Activated CD8-positive, alpha-beta T cell treated with anti-CD3 and anti-CD28 coated beads, Interleukin-2, amount 10 ng/mL, durations not matched to agents 7 days and 5 days (primary cell): ENCODE data around the gene LYZL2. TPM values are rescaled to one million over a fixed set of nuclear protein-coding genes. Genes with fewer than 3 reads are reported as not detected.
"Not testable (repeated sequence)": the region's sequence is repeated elsewhere in the genome, so short reads cannot be mapped to it uniquely, and the experiment has no call there.

Source experiments
- ATAC-seq: fragments of 150-1000 bp; cut with Tn5 transposase; one replicate; pipeline ENCODE4 v1.10.0; 2021; ENCODE audit warnings: moderate library complexity
- CTCF ChIA-PET: fragments of 350-600 bp; sonication (Branson Sonifier 250); formaldehyde crosslinking; loops from one replicate; lab custom pipeline; 2021; ENCODE audit warnings: antibody characterized with exemption; lab: Charles Lee
- POLR2A ChIA-PET: fragments of 350-600 bp; sonication (Branson Sonifier 250); formaldehyde crosslinking; loops from one replicate; lab custom pipeline; 2021; ENCODE audit warnings: antibody characterized with exemption; lab: Charles Lee
- DNase-seq: peaks from one replicate; pipeline ENCODE4 v3.0.0-alpha.2; 2020
- H3K27ac Mint-ChIP-seq: one replicate; pipeline ENCODE4 v1.8.0; 2021; ENCODE audit warnings: mild to moderate bottlenecking, mixed read lengths
- H3K27me3 Mint-ChIP-seq: one replicate; pipeline ENCODE4 v1.8.0; 2021; ENCODE audit warnings: low read depth, mixed read lengths
- H3K36me3 Mint-ChIP-seq: one replicate; pipeline ENCODE4 v1.8.0; 2021; ENCODE audit warnings: low read depth, mixed read lengths
- H3K4me1 Mint-ChIP-seq: one replicate; pipeline ENCODE4 v1.8.0; 2021; ENCODE audit warnings: low read depth, mixed read lengths
- H3K4me3 Mint-ChIP-seq: one replicate; pipeline ENCODE4 v1.8.0; 2021; ENCODE audit warnings: mild to moderate bottlenecking, mixed read lengths
- H3K9me3 Mint-ChIP-seq: one replicate; pipeline ENCODE4 v1.8.0; 2022; ENCODE audit warnings: mixed read lengths; ENCODE audit not compliant: insufficient read depth
- total RNA-seq, 2 experiments: library from RNA; stranded (reverse); gene quantifications; one replicate each; pipeline ENCODE4 v1.2.3, GENCODE V29; 2021

The LYZL2 gene
- total RNA-seq, 2 experiments from 2014 or later = not detected

GRCh38 chr10:30637881-30638467 lies 8.4 kb upstream of the LYZL2 start:
- no peaks in the 10 kb centered on the region for H3K36me3 Mint-ChIP-seq
- ATAC-seq = no peak

GRCh38 chr10:30631188-30631587 lies 1.6 kb upstream of the LYZL2 start:
- POLR2A ChIA-PET = no interaction called here
- no peak for ATAC-seq

More at GRCh38 chr10:30637881-30638467, 8.4 kb upstream of the LYZL2 start:
- Mint-ChIP-seq H3K9me3 (no peaks in the 10 kb centered on the region), H3K4me3 (no peak overlapping the region), H3K27me3 (peaks cover 36% of the 10 kb centered on the region), H3K4me1 (no peaks in the 10 kb centered on the region), H3K27ac (no peak overlapping the region)
- ChIA-PET POLR2A (no interaction called here), CTCF (interaction anchor here (2.5 to 3.5 kb wide), 5 partner anchors 8 to 47 kb away, joined by 13 to 29 read pairs (median 17); partner anchors contain the start of gene LYZL2)
- no peak for DNase-seq

GRCh38 chr10:30630571-30630970 lies 1.0 kb upstream of the LYZL2 start:
- Mint-ChIP-seq H3K9me3 (no peaks in the 10 kb centered on the region), H3K4me1 (no peaks in the 10 kb centered on the region), H3K27me3 (peaks cover 25% of the 10 kb centered on the region), H3K27ac (no peak overlapping the region), H3K36me3 (no peaks in the 10 kb centered on the region), H3K4me3 (no peak overlapping the region)
- ChIA-PET POLR2A (no interaction called here), CTCF (interaction anchor here (2.1 to 2.4 kb wide), 2 partner anchors 9 to 49 kb away, joined by 5 to 17 read pairs; no protein-coding TSS in a partner anchor)
- DNase-seq (no peak), ATAC-seq (no peak)

More at GRCh38 chr10:30631188-30631587, 1.6 kb upstream of the LYZL2 start:
- Mint-ChIP-seq H3K9me3 (no peaks in the 10 kb centered on the region), H3K27me3 (peaks cover 29% of the 10 kb centered on the region), H3K27ac (no peak overlapping the region), H3K36me3 (no peaks in the 10 kb centered on the region), H3K4me3 (no peak overlapping the region), H3K4me1 (no peaks in the 10 kb centered on the region)
- CTCF ChIA-PET = interaction anchor here (2.0 to 2.4 kb wide), 2 partner anchors 8 to 239 kb away, joined by 6 to 17 read pairs; no protein-coding TSS in a partner anchor
- DNase-seq = no peak

- H3K4me1 Mint-ChIP-seq, H3K4me3 Mint-ChIP-seq, H3K27ac Mint-ChIP-seq, DNase-seq, POLR2A ChIA-PET, ATAC-seq, H3K36me3 Mint-ChIP-seq, H3K9me3 Mint-ChIP-seq: not testable (repeated sequence)
- CTCF ChIA-PET = interaction anchor here (2.1 to 2.4 kb wide), 2 partner anchors 11 to 47 kb away, joined by 5 to 17 read pairs; no protein-coding TSS in a partner anchor
- H3K27me3 Mint-ChIP-seq = peaks cover 21% of the 10 kb centered on the region
Measured at GRCh38 chr10:30628576-30628975, 977 bp downstream of the LYZL2 start.

GRCh38 chr10:30626837-30627236 lies 2.7 kb downstream of the LYZL2 start:
- H3K9me3 Mint-ChIP-seq, ATAC-seq, POLR2A ChIA-PET, H3K36me3 Mint-ChIP-seq, DNase-seq, H3K4me1 Mint-ChIP-seq, H3K27ac Mint-ChIP-seq, H3K4me3 Mint-ChIP-seq: not testable (repeated sequence)
- H3K27me3 Mint-ChIP-seq = peaks cover 16% of the 10 kb centered on the region
- CTCF ChIA-PET = interaction anchor here (1.3 kb wide), 1 partner anchor 13 kb away, joined by 6 read pairs; no protein-coding TSS in a partner anchor

GRCh38 chr10:30626196-30626595 lies 3.4 kb downstream of the LYZL2 start:
- H3K36me3 Mint-ChIP-seq, CTCF ChIA-PET: not testable (repeated sequence)

GRCh38 chr10:30625080-30625479 lies 4.5 kb downstream of the LYZL2 start:
- POLR2A ChIA-PET = no interaction called here
- no peaks in the 10 kb centered on the region for H3K4me1 Mint-ChIP-seq
- H3K9me3 Mint-ChIP-seq = no peaks in the 10 kb centered on the region
- no peak overlapping the region for H3K27ac Mint-ChIP-seq
- CTCF ChIA-PET = no interaction called here
- no peak overlapping the region for H3K4me3 Mint-ChIP-seq
- H3K36me3 Mint-ChIP-seq = no peaks in the 10 kb centered on the region
- ATAC-seq (no peak), DNase-seq (no peak)
- peaks cover 16% of the 10 kb centered on the region for H3K27me3 Mint-ChIP-seq

More at GRCh38 chr10:30626196-30626595, 3.4 kb downstream of the LYZL2 start:
- H3K4me1 Mint-ChIP-seq, POLR2A ChIA-PET, H3K27ac Mint-ChIP-seq, ATAC-seq, DNase-seq, H3K4me3 Mint-ChIP-seq, H3K9me3 Mint-ChIP-seq: not testable (repeated sequence)
- peaks cover 15% of the 10 kb centered on the region for H3K27me3 Mint-ChIP-seq

- no peak overlapping the region for H3K27ac Mint-ChIP-seq
- peaks cover 25% of the 10 kb centered on the region for H3K27me3 Mint-ChIP-seq
- ChIA-PET CTCF (no interaction called here), POLR2A (no interaction called here)
- H3K9me3 Mint-ChIP-seq = no peaks in the 10 kb centered on the region
- H3K36me3 Mint-ChIP-seq = no peaks in the 10 kb centered on the region
- H3K4me1 Mint-ChIP-seq = no peaks in the 10 kb centered on the region
- DNase-seq (no peak), ATAC-seq (no peak)
- H3K4me3 Mint-ChIP-seq = no peak overlapping the region
Measured at GRCh38 chr10:30619966-30620365, 9.6 kb downstream of the LYZL2 start.

- ChIA-PET CTCF (no interaction called here), POLR2A (interaction anchor here (0.6 kb wide), 1 partner anchor 234 kb away, joined by 3 read pairs; no protein-coding TSS in a partner anchor)
- H3K27me3 Mint-ChIP-seq = peaks cover 26% of the 10 kb centered on the region
- H3K36me3 Mint-ChIP-seq = no peaks in the 10 kb centered on the region
- H3K4me1 Mint-ChIP-seq = no peaks in the 10 kb centered on the region
- no peak overlapping the region for H3K4me3 Mint-ChIP-seq
- no peaks in the 10 kb centered on the region for H3K9me3 Mint-ChIP-seq
- DNase-seq (no peak), ATAC-seq (no peak)
- H3K27ac Mint-ChIP-seq = no peak overlapping the region
Measured at GRCh38 chr10:30617070-30617469, 12.5 kb downstream of the LYZL2 start.

GRCh38 chr10:30611041-30611440 lies 18.5 kb downstream of the LYZL2 start:
- peak; percentile 10 for DNase-seq
- H3K4me1 Mint-ChIP-seq, POLR2A ChIA-PET, H3K4me3 Mint-ChIP-seq, H3K9me3 Mint-ChIP-seq, H3K27ac Mint-ChIP-seq, H3K36me3 Mint-ChIP-seq, ATAC-seq: not testable (repeated sequence)
- H3K27me3 Mint-ChIP-seq = peaks cover 26% of the 10 kb centered on the region
- CTCF ChIA-PET = interaction anchor here (2.0 kb wide), 1 partner anchor 29 kb away, joined by 5 read pairs; no protein-coding TSS in a partner anchor

GRCh38 chr10:30607814-30608213 lies 21.7 kb downstream of the LYZL2 start:
- ChIA-PET CTCF (interaction anchor here (2.5 kb wide), 1 partner anchor 17 kb away, joined by 10 read pairs; no protein-coding TSS in a partner anchor), POLR2A (no interaction called here)
- ATAC-seq (no peak), DNase-seq (peak; percentile 12)
- Mint-ChIP-seq H3K27ac (no peak overlapping the region), H3K9me3 (no peaks in the 10 kb centered on the region), H3K27me3 (peaks cover 25% of the 10 kb centered on the region), H3K4me1 (no peaks in the 10 kb centered on the region), H3K4me3 (no peak overlapping the region), H3K36me3 (no peaks in the 10 kb centered on the region)

- no peak overlapping the region for H3K27ac Mint-ChIP-seq
- no peaks in the 10 kb centered on the region for H3K36me3 Mint-ChIP-seq
- ChIA-PET CTCF (interaction anchor here (1.3 to 2.5 kb wide), 2 partner anchors 15 to 65 kb away, joined by 3 to 10 read pairs; no protein-coding TSS in a partner anchor), POLR2A (no interaction called here)
- DNase-seq (peak; percentile 9), ATAC-seq (no peak)
- H3K4me1 Mint-ChIP-seq = no peaks in the 10 kb centered on the region
- peaks cover 25% of the 10 kb centered on the region for H3K27me3 Mint-ChIP-seq
- no peaks in the 10 kb centered on the region for H3K9me3 Mint-ChIP-seq
- H3K4me3 Mint-ChIP-seq = no peak overlapping the region
Measured at GRCh38 chr10:30606313-30606712, 23.2 kb downstream of the LYZL2 start.
